NCI-H2227 treated with DMSO at 0.1 percent for 48 hours (cell line): ENCODE data around the gene BSDC1.
"Not testable (repeated sequence)": the region's sequence is repeated elsewhere in the genome, so short reads cannot be mapped to it uniquely, and the experiment has no call there.

ENCODE experiments used
- DNase-seq: peaks from one replicate; lab custom pipeline; 2025; lab: John Stamatoyannopoulos, UW

The BSDC1 gene

DNA sequence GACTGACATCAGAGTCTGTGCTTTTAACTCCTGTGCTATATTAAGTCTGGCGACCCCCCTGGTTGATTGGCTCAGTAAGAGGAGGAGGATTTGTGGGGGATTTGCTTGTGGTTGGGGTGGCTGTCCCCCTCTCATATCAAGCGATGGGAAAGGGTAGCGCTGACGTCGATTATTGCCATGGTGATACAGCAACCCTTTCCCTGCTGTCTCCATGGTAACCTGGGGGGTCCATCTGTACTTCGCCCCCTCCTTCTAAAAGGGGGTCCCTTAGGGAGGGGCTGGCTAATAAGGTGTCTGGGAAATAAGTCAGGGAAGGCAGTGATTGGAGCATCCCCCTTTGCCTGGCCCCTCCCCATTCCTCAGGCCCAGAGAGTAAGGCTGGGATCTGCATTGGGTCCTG, 36.6 kb downstream of the BSDC1 start:
- DNase-seq, result no peak

DNA sequence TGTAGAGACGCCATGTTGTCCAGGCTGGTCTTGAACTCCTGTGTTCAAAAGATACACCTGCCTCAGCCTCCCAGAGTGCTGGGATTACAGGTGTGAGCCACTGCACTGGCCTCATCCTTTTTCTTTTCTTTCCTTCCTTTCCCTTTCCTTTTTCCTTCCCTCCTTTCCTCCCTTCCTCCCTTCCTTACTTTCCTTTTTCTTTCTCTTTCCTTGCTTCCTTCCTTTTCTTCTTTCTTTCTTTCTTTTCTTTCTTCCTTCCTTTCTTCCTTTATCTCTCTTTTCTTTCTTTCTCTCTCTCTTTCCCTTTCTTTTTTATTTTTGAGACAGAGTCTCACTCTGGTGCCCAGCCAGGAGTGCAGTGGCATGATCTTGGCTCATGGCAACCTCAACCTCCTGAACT, 37.8 kb downstream of the BSDC1 start:
- no peak for DNase-seq

DNA sequence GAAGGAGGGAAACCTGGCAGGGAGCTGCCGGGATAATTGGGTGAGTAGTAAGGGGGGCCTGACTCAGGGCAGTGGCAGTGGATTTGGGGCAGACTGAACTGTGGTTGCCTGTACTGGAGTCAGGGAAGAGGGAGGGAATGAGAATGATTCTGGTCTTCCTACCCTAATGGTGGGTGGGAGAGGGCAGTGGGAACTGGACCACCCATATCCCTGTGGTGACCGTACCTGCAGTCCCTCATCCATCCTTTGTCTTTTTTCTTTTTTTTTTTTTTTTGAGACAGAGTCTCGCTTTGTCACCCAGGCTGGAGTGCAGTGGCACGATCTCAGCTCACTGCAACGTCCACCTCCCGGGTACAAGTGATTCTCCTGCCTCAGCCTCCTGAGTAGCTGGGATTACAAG, 38.5 kb downstream of the BSDC1 start:
- not testable (repeated sequence) for DNase-seq

DNA sequence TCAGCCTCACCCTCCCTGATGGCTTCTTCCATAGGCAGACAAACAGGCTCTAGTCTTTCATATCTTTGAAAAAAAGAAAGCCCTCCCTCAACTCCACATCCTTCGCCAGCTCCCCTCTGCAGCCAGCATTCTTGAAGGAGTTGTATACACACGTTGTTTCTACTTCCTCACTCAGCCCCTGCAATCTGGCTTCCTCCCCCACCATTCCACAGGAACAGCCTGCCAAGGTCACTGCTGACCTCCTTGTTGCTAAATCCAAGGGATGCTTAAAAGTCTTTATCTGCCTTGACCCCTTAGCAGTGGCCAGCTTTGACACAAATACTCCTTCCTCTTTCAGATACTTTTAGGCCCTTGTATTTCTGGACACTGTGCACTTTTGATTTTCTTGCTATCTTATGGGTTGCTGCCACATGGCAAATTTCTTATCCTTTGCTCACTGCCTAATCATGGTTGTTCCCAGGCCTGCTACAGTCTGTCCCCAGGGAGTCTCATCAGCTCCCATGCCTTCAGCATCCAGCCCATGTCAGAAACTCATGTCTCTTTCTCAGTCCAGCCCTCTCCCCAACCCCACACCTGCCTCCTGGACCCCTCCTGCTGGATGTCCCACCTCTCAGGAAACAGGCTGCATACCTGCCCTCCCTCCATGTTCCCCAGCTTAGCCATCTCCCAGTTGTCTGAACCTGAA, 40.2 kb downstream of the BSDC1 start:
- no peak for DNase-seq

DNA sequence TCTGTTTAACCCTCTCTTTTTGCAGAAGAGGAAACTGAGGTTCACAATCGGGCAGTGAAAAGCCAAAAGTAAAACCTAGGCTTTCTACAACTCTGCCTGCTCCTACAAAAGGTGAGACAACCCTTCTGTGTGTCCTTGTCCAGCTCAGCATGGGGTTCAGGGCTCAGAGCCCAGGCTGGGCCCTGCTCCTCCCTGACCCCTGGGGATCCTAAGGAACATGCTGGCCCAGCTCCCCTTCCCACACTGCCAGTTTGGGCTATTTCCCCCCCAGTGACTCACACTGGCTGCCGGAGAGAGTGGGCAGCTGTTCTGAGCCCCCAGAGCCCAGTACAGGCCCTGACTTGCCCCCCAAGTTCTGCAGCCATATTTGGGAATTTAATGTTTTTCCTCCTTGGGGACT, 40.8 kb downstream of the BSDC1 start:
- DNase-seq, result no peak

DNA sequence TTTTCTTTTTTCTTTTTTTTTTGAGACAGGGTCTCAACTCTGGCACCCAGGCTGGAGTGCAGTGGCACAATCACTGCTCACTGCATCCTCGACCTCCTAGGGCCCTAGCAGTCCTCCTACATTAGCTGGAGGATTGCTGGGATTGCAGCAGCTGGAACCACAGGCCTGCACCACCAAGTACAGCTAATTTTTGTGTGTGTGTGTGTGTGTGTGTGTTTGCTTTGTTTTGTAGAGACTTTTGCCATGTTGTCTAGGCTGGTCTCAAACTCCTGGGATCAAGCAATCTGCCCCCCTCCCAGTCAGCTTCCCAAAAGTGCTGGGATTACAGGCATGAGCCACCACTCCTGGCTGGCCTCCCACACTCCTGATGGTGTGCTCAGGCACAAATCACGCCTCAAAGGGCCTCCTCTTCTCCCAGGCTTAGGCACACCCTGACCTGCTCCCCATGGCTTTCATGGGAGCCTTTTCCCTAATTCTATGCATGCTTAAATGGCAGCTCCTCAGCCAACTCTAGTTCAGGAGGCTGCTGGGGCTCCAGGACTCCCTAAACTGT, 41.3 kb downstream of the BSDC1 start:
- DNase-seq, result no peak

DNA sequence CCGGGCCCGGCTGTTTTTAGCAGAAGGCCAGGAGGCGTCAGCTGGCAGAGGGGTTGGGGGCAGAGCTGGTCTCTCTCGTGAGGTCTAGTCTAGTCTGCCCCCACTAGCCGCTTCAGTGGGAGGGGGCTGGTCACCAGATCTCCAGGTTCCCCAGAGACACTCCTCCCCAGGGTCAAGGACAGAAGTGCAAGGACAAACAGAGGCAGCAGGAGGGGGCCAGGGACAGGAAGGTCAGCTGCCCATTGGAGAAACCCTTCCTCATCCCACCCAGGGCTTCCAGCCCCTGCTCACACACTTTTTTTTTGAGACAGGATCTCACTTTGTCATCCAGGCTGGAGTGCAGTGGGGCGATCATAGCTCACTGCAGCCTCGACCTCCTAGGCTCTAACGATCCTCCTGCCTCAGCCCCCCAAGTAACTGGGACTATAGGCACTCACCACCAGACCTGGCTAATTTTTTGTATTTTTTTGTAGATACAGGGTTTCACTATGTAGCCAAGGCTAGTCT, 41.9 kb downstream of the BSDC1 start:
- no peak for DNase-seq

DNA sequence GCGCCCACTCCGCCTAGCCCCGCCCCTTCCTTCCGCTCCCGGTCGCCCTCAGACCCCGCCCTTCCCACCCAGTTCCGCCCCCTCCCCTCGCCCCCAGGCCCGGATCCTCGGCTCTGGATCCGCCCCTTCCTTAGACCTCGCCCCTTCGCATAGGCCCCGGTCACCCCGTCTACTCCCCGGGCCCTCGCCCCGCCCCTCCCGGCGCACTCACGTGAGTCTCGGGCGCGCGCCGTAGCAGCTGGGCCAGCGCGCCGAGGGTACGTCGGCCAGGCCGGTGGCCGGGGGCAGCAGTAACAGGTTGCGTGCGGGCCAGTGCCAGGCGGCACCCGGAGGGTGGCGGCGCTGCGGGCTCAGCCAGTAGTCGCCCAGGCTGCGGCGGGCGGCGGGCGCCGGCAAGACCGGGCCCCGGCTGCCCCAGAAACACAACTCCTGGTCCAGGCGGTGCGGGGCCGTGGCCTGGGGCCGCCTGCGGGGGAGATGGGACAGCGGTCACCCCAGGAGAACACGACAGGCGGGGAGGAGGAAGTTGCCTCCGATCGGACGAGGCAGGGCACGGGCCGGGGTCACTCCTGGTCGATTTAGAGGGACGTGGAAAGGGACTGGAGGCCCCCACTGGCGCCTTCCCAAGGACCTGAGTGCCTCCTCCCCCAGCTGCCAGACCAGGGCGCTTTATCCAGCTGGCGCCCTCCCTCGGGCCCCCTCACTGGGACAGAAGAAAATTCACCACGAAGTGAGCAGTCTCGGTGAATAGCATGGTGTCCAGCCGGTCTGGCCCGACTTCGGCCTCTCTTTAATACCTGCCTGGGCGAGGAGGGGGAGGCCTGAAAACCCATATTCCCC, 42.6 kb downstream of the BSDC1 start:
- peak; percentile 95 for DNase-seq

DNA sequence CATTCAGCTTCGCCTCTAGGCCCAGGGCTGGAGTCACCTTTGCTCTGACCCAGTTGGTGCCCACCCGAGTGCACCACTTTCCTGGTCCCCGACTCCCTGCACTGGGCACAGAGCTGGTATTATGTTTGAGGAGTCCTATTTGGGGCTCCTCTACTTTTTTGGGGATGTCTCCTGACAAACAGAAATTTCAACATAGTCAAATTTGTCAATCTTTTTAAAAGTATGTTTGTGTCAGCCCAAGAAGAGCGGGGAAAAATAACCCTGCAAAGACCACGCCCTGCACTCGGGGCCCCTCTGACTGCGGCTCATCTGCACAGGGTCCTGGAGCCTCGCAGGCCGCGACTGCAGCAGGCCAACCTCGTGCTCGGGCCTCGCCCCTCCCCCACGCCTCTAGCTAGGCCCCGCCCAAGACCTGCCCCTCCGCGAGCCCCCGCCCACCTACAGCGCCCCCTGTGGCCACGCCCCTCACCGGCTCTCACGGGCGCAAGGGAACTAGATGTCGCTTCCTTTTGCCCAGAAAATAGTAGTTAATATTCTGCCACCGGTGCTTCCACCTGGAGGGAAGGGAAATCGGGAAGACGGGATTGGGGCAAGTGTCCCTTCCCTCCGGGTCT, 43.3 kb downstream of the BSDC1 start:
- DNase-seq, result no peak

DNA sequence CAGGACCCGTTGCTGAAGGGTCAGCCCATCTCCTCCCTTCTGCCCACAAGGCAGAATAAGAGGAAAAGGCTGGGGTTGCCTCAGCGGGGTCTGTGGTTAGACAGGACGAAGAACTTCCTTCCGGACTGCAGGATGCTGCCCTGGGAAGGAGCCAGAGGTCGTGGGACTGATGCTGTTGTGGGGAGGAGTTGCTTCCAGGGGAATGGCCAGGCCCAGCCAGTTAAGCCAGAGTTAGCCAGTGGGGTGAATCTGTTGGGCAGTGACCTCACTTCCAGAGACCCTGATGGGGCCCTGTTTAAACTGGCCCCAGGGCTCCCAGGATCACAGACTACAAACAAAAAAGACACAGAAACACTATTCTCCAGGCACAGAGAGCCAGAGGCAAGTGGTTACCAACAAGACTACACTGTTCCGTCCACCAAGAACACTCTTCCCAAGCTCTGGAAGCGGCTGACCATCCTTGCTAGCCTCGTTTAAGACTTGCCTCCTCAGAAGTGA, 45.0 kb downstream of the BSDC1 start:
- DNase-seq, result no peak

DNA sequence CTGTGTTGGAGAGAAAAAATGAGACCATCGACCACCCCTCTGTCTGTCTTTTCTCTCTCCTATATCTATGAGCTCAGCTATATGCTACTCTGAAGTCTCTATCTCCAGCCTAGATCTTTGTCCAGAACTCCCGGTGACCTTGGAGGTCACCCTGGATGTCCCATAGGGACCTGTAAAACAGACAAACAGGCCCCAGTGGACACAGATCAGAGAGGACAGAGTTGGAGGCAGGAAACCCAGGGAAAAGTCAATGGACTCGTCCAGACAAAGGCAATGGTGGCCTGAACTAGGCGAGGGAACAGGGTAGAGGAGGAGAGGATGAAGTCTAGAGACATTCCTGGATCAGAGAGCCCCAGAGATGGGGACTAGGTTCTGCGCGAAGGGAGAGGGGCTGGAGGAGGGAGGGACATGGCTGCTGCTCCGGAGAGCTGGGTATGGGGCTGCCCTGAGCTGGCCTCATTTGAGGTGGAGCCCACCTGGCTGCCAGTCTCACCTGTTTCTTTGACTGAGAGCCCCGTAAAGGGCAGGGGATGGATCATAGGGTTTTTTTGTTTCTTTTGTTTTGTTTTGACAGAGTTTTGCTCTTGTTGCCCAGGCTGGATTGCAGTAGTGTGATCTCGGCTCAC, 47.6 kb downstream of the BSDC1 start:
- no peak for DNase-seq

DNA sequence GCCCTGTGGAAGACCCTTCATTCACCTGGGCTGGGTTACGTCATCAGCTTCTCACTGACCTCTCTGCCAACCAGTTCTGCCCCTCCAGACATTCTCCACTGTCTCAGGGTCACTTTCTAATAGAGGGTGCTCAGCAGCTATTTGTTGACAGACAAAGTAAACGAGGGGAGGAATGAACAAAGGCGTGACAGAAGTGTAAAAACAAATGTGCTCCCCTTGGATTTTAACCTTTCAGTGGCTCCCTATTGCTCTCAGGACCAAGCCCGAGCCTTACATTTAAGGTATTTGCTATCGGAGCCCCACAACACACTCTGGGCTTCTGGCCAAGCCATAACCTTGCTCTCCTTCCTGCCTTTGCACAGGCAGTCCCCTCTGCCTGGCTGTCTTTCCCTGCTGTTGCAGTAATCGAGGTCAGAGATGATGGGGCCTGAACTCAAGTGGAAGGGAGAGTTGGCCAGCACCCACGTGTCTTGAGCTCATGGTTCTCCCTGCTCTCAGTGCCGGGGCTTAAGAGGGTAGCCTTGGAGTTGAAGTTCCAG, 48.9 kb downstream of the BSDC1 start:
- no peak for DNase-seq

DNA sequence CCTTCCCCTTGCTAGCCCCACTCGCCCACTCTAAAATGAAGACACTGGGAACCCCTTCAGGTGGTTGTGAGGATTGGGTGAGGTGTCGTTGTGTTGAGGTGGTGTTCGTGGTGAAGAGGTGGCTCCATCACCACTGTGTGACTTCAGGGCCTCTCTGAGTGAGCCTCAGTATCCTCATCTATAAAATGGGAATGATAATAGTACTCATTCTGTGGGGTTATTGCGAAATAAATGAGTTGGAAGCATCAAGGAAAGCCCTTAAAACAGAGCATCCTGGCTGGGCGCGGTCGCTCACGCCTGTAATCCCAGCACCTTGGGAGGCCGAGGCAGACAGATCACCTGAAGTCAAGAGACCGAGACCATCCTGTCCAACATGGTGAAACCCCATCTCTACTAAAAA, 51.5 kb downstream of the BSDC1 start:
- no peak for DNase-seq

DNA sequence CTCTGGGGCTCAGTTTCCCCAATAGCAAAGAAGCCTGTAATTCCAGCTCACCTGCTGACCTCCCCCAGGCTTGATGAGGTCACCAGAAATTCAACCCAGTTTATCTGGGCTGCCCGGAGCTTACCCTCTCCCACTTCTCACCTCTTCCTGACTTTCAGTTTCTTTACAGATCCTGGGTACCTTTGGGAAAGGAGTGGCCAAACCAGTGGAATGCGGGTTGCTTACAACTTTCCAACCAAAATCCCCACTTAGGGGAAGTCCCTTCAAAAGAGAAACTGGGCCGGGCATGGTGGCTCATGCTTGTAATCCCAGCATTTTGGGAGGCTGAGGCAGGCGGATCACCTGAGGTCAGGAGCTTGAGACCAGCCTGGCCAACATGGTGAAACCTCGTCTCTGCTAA, 52.3 kb downstream of the BSDC1 start:
- no peak for DNase-seq

DNA sequence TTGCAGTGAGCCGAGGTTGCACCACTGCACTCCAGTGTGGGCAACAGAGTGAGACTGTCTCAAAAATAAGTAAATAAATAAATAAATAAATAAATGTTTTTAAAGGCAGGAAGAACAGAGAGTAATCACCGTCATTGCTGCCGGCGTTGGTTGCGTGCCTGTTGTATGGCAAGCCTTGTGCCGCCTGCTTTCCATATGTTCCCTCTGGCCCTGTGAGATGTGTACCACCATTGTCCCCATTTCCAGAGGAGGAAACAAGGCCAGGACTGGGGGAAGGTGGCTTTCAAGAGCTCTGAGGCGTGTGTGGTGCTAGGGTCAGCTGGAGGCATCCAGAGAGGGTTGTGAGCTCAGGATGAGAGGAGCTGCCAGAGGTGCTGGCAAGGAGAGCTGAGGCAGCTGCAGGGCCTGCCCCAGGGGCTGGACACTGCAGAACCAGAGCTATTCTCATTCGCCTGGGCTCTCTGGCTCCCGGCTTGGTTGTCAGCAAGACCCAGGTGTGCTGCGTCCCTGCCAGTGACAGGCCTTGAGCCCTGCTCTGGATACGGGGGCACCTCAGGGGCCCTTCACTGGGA, 53.0 kb downstream of the BSDC1 start:
- no peak for DNase-seq

DNA sequence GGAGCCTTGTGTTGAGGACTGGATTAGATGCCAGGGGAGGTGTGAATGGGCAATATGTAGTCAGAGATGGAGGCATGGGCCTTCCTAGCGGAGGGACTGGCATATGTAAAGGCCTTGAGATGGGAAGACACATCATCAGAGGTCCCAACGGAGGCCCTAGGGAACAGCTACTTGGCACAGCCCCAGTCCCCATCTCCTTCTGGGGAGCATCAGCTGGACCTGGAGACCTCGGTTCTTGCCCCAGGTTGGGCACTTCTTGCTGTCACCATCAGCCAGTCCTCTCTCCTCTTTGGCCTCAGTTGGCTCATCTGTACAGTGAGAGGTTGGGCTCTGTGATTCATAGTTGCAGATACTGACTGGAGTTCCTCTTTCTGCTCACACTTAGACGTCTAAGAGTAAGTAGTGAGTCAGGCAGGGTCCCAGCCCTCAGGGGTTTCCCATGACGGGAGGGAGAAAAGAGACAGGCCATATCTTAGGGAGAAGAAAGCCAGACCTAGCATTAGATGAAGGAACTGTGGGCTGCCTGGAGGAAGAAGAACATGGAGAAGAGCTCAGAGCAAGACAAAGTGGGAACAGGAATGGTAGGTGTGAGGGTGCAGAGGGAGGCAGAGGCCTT, 54.8 kb downstream of the BSDC1 start:
- DNase-seq, result no peak

DNA sequence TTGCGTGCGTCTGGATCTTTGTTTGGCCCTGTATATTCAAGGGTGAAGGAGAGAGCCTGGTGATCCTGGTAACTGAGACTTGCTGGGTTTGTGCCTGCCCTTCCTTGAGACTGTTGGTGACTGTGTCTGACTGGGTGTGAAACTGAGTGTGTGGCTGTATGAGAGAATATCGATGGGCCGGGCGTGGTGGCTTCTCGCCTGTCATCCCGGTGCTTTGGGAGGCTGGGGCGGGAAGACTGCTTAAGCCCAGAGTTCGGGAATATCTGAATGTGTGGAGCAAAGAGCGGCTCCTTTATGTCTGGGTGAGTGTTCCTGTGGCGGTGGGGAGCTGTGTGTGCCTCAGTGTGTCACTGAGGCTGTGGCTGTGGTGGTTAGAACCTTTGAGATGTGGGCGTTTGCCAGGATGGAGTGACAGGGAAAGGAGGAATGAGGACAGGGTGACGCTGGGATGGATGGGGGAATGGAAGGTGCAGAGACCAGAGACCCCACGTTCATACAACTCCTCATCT, 55.5 kb downstream of the BSDC1 start:
- no peak for DNase-seq

DNA sequence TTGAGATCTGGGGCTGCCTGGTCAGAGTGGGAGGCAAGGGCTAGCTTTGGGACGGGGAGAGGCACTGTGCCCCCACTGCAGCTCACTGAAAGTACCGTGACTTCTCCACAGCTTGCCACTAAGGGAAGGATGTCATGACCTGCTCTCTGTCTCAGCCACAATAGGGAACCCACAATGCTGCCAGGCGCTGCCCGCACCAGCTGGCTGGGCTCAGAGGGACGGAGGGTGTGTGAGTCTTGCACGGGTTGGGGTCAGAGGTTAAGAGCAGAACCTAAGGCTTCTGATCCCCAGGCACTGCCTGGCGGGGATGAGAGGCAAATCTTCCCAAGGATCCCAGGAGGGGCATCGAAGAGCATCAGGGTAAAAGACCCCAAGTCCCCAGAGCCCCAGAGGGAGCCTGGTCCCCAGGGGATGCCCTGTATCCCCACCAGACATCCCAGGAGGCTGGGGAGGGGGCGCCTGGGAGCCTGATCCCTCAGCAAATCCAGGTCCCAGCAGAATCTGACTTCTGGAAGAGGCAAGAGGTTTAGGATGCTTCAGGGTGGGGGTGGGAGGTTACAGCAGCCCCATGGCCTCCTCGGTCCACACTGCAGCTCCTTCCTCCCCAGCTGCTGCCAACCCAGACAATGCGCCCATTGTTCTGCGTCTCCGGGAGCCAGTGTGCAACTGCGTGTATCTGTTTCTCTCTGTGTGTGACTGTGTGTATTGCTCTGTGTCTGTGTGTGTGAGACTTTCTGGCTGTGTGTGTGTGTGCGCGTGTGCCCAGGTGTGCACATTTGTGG, 56.2 kb downstream of the BSDC1 start:
- DNase-seq, result no peak

DNA sequence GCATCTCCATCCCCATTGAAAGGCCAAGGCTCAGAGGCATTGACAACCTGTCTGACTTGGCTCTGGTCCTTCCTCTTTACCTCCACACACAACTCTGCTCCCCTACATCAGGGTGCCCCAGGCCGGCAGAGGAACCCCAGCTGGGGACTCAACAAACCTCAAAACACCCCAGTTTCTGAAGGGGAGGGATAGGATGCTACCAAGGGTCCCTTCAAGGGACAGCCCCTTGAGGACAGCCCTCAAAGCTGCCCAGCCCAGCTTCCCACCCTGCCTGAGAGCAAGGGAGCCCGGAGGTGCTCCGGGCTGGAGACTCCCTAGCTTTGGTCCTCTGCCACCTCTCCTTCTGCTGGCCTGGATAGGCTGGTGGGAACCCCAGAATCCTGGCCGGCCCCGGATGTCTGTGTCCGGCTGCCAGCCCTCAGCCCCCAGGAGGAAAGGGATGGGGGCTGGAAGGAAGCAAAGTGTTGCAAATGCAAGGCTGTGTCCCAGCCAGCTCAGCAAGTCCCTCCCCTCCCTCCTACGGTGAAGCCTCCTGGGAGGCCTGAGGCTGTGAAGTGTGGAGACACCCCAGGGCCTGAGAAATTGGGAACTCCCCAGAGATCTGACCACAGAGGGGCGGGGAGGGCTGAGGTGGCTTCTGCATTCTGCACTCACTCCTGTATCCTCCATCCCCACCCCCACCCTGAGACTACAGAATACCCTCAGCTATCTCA, 57.1 kb downstream of the BSDC1 start:
- DNase-seq, result no peak
